Loucy (cell line): Measurements from ENCODE around the gene SMARCB1.

ENCODE experiments used
- EZH2phosphoT487 ChIP-seq: fragments of 200-600 bp; IDR thresholded peaks from 2 replicates; pipeline ENCODE4 v1.6.1; 2018; ENCODE audit warnings: antibody characterized with exemption, mild to moderate bottlenecking, moderate library complexity, borderline replicate concordance
- TF ChIP-seq, protein P1 (sequence below): fragments of 200-600 bp; sonication (generic); conservative IDR thresholded peaks from 2 replicates; pipeline ENCODE4 v1.5.1; 2014; ENCODE audit warnings: mild to moderate bottlenecking, antibody characterized with exemption, low read length

DNA sequence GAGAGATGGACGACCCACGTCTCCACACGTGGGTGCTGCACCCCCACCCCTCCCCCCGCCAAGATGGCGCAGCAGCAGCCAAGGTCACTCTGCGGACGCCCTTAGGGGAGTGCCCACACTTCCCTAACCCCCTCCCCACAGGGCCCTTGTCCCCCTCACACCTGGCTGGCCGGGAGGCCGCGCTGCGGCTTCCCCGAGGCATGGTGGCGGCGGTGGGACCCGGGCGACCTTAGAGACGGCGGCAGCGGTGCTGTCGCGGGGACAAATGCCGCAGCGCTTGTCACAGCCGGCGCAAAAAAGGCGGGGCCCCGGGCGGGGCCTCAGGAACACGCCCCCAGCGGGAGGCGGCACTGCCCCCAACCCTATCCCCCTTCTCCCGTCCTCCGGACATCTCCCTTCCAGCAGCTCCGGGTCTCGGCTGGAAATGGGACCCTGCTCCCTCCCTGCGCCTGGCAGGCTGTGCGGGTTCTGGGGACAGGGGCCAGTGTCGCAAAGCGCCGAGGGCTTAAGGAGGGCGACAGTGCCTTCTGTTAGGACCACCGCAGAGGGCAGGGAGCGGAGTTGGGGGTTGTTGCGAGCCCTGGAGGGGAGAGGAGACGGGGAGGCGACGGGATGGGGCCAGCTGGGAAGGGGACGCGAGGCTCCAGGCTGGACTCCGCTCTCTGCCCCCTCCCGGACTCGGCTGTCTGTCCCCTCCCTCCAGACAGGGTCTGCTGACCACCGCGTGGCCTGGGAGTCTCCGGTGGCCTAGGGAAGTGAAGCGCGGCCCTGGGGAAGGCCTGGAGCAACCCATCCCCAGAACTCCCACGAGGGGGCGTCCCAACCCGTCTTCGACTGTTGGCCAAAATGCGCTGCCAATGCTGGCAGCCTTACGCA is 18.9 kb upstream of the SMARCB1 start, which contains the start of gene CHCHD10:
- TF ChIP-seq, protein P1, sequence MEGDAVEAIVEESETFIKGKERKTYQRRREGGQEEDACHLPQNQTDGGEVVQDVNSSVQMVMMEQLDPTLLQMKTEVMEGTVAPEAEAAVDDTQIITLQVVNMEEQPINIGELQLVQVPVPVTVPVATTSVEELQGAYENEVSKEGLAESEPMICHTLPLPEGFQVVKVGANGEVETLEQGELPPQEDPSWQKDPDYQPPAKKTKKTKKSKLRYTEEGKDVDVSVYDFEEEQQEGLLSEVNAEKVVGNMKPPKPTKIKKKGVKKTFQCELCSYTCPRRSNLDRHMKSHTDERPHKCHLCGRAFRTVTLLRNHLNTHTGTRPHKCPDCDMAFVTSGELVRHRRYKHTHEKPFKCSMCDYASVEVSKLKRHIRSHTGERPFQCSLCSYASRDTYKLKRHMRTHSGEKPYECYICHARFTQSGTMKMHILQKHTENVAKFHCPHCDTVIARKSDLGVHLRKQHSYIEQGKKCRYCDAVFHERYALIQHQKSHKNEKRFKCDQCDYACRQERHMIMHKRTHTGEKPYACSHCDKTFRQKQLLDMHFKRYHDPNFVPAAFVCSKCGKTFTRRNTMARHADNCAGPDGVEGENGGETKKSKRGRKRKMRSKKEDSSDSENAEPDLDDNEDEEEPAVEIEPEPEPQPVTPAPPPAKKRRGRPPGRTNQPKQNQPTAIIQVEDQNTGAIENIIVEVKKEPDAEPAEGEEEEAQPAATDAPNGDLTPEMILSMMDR, result peak; percentile 67
- TF ChIP-seq EZH2phosphoT487, result no peak
